Fibroblast of upper back skin (primary cell): ENCODE results near the gene CAMK4.

Source experiments
- DNase-seq: peaks from one replicate; pipeline ENCODE4 v3.0.0-alpha.2; 2013

The CAMK4 gene

GRCh38 chr5:111223787-111224560, at the start of gene CAMK4:
TSS of gene CAMK4 (plus strand) at chr5:111224384. CDS start at chr5:111224484, 100 bp downstream.
- peak; percentile 79 for DNase-seq

GRCh38 chr5:111183064-111183463, 41.1 kb upstream of the CAMK4 start:
- DNase-seq: no peak

- DNase-seq: no peak
Measured at GRCh38 chr5:111187079-111187478, 37.1 kb upstream of the CAMK4 start.

- no peak for DNase-seq
Measured at GRCh38 chr5:111194053-111194452, 30.1 kb upstream of the CAMK4 start.

GRCh38 chr5:111194925-111195324, 29.3 kb upstream of the CAMK4 start:
- no peak for DNase-seq

- no peak for DNase-seq
Measured at GRCh38 chr5:111197523-111197922, 26.7 kb upstream of the CAMK4 start.

GRCh38 chr5:111198281-111198966, 25.8 kb upstream of the CAMK4 start:
- DNase-seq: no peak

- no peak for DNase-seq
Measured at GRCh38 chr5:111200828-111201227, 23.4 kb upstream of the CAMK4 start.

GRCh38 chr5:111201705-111202104, 22.5 kb upstream of the CAMK4 start:
- DNase-seq: no peak

- DNase-seq: no peak
Measured at GRCh38 chr5:111211341-111211740, 12.8 kb upstream of the CAMK4 start.

GRCh38 chr5:111214052-111214742, 10.0 kb upstream of the CAMK4 start:
- no peak for DNase-seq

GRCh38 chr5:111215971-111216370, 8.2 kb upstream of the CAMK4 start:
- DNase-seq: no peak

GRCh38 chr5:111221139-111221538, 3.0 kb upstream of the CAMK4 start:
- no peak for DNase-seq

GRCh38 chr5:111223101-111223786, 940 bp upstream of the CAMK4 start:
- DNase-seq: no peak

- no peak for DNase-seq
Measured at GRCh38 chr5:111224561-111225345, 569 bp downstream of the CAMK4 start.

GRCh38 chr5:111225926-111226325, 1.7 kb downstream of the CAMK4 start:
- DNase-seq: no peak

GRCh38 chr5:111226556-111226955, 2.4 kb downstream of the CAMK4 start:
- DNase-seq: no peak

GRCh38 chr5:111227226-111227782, 3.1 kb downstream of the CAMK4 start:
- DNase-seq: no peak

GRCh38 chr5:111227801-111228200, 3.6 kb downstream of the CAMK4 start:
- DNase-seq: peak; percentile 61

GRCh38 chr5:111228520-111229220, 4.5 kb downstream of the CAMK4 start:
- no peak for DNase-seq

GRCh38 chr5:111229221-111229835, 5.1 kb downstream of the CAMK4 start:
- no peak for DNase-seq
